BJ (cell line): ENCODE results near the gene AOC3. TPM values are rescaled to one million over a fixed set of nuclear protein-coding genes. Genes with fewer than 3 reads are reported as not detected.

Experiments used
- CTCF ChIA-PET: fragments of 350-600 bp; formaldehyde crosslinking; extraction: SDS; loops from one replicate; lab custom pipeline; 2021; ENCODE audit warnings: antibody characterized with exemption, inconsistent platforms; lab: Yijun Ruan, JAX
- POLR2A ChIA-PET: fragments of 300-600 bp; sonication (Branson Sonifier 250); formaldehyde crosslinking; extraction: SDS; loops from one replicate; lab custom pipeline; 2021; ENCODE audit warnings: antibody characterized with exemption; lab: Charles Lee
- DNase-seq: peaks from one replicate; pipeline ENCODE4 v3.0.0-alpha.2; 2011; ENCODE audit warnings: low read depth
- H3K27me3 ChIP-seq: 2 replicates; pipeline ENCODE4 v1.6.0; 2011; ENCODE audit warnings: low read length; ENCODE audit not compliant: control insufficient read depth, insufficient read depth
- H3K36me3 ChIP-seq: 2 replicates; pipeline ENCODE4 v1.5.1; 2011; ENCODE audit warnings: low read length; ENCODE audit not compliant: control insufficient read depth, insufficient read depth
- H3K4me3 ChIP-seq: 2 replicates; pipeline ENCODE4 v1.5.1; 2011; ENCODE audit warnings: low read depth, mild to moderate bottlenecking, control low read depth, low read length
- polyA plus RNA-seq: library from polyadenylated mRNA; depleted of rRNA; stranded (reverse); fragments of >200 nt; gene quantifications from 2 replicates; pipeline ENCODE4 v1.2.3, GENCODE V29; 2011
- TF ChIP-seq, protein P1 (sequence below): IDR thresholded peaks from 2 replicates; pipeline ENCODE4 v1.5.1; 2011; ENCODE audit warnings: low read depth, mild to moderate bottlenecking, control low read depth, inconsistent platforms, low read length, moderate library complexity; ENCODE audit not compliant: insufficient read depth

The AOC3 gene
- polyA plus RNA-seq, 1 experiment: 0.22 TPM

DNA sequence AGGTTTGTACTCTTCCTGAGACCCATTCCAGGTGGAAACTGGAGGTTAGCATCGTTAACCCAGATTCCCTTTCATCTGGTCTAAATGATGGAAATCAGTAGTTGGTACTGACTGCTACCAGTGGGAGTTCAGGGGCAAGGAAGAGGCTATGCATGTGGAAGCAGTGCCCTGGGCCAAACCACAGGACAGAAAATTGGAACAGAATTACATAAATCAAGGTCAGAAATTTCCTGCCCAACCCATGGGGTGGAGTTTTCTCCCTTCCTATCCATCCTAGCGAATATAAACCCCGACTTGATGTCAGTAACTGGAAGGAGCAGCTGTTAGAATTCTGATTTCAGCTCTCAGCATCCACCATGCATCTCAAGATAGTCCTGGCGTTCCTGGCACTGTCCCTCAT is 6.7 kb upstream of the AOC3 start, which contains the start of gene AOC2:
Gene AOC2 (plus strand): TSS at position 310 of the 400 bp plus-strand sequence. CDS start 47 bp downstream, at position 357.
- no peak for DNase-seq
- POLR2A ChIA-PET: no interaction called here
- CTCF ChIA-PET: interaction anchor here (0.6 to 7.9 kb wide), 21 partner anchors 9 to 471 kb away, joined by 3 to 62 read pairs (median 5); partner anchors contain the start of genes BECN1 and RPL27

DNA sequence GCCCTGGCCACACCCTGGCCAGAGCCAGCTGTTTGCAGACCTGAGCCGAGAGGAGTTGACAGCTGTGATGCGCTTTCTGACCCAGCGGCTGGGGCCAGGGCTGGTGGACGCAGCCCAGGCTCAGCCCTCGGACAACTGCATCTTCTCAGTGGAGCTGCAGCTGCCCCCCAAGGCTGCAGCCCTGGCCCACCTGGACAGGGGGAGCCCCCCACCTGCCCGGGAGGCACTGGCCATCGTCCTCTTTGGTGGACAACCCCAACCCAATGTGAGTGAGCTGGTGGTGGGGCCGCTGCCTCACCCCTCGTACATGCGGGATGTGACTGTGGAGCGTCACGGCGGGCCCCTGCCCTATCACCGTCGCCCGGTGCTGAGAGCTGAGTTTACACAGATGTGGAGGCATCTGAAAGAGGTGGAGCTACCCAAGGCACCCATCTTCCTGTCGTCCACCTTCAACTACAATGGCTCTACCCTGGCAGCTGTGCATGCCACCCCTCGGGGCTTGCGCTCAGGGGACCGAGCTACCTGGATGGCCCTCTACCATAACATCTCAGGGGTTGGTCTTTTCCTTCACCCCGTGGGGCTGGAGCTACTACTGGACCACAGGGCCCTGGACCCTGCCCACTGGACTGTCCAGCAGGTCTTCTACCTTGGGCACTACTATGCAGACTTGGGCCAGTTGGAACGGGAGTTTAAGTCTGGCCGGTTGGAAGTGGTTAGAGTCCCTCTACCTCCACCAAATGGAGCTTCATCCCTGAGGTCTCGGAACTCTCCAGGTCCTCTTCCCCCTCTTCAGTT is 6.0 kb upstream of the AOC3 start:
- DNase-seq: no peak
- Histone ChIP-seq H3K27me3 (no peaks in the 10 kb centered on the region; the same call in 1 of the 2 replicates), H3K36me3 (peaks cover 15% of the 10 kb centered on the region), H3K4me3 (no peak overlapping the region)
- CTCF ChIA-PET: interaction anchor here (0.9 to 7.9 kb wide), 7 partner anchors 10 to 97 kb away, joined by 3 to 62 read pairs (median 8); no protein-coding TSS in a partner anchor
- POLR2A ChIA-PET: no interaction called here
- TF ChIP-seq, protein P1, sequence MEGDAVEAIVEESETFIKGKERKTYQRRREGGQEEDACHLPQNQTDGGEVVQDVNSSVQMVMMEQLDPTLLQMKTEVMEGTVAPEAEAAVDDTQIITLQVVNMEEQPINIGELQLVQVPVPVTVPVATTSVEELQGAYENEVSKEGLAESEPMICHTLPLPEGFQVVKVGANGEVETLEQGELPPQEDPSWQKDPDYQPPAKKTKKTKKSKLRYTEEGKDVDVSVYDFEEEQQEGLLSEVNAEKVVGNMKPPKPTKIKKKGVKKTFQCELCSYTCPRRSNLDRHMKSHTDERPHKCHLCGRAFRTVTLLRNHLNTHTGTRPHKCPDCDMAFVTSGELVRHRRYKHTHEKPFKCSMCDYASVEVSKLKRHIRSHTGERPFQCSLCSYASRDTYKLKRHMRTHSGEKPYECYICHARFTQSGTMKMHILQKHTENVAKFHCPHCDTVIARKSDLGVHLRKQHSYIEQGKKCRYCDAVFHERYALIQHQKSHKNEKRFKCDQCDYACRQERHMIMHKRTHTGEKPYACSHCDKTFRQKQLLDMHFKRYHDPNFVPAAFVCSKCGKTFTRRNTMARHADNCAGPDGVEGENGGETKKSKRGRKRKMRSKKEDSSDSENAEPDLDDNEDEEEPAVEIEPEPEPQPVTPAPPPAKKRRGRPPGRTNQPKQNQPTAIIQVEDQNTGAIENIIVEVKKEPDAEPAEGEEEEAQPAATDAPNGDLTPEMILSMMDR: no peak

More for the DNA sequence above, 6.7 kb upstream of the AOC3 start, which contains the start of gene AOC2:
- Histone ChIP-seq H3K27me3 (no peaks in the 10 kb centered on the region), H3K36me3 (peaks cover 15% of the 10 kb centered on the region), H3K4me3 (no peak within 1 kb of the TSS)
- TF ChIP-seq, protein P1: no peak

DNA sequence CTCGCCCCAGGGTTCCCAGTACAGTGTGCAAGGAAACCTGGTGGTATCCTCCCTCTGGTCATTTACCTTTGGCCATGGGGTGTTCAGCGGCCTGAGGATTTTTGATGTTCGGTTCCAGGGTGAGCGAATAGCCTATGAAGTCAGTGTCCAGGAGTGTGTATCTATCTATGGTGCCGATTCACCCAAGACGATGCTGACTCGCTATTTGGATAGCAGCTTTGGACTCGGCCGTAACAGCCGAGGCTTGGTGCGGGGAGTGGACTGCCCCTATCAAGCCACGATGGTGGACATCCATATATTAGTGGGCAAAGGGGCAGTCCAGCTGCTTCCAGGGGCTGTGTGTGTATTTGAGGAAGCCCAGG is 5.5 kb upstream of the AOC3 start:
- ChIA-PET POLR2A (no interaction called here), CTCF (interaction anchor here (2.7 to 7.9 kb wide), 3 partner anchors 10 to 93 kb away, joined by 8 to 62 read pairs (median 61); no protein-coding TSS in a partner anchor)
- DNase-seq: no peak
- Histone ChIP-seq H3K4me3 (no peak overlapping the region), H3K36me3 (peaks cover 15% of the 10 kb centered on the region), H3K27me3 (no peaks in the 10 kb centered on the region; the same call in 1 of the 2 replicates)
- TF ChIP-seq, protein P1: no peak

GRCh38 chr17:42845918-42846593 is 4.9 kb upstream of the AOC3 start:
- DNase-seq: no peak

More at GRCh38 chr17:42845918-42846593, 4.9 kb upstream of the AOC3 start:
- ChIA-PET CTCF (interaction anchor here (5.3 to 7.9 kb wide), 2 partner anchors 83 to 92 kb away, joined by 61 to 62 read pairs; no protein-coding TSS in a partner anchor), POLR2A (interaction anchor here (0.5 kb wide), 1 partner anchor 11 kb away, joined by 4 read pairs; no protein-coding TSS in a partner anchor)
- Histone ChIP-seq H3K27me3 (no peaks in the 10 kb centered on the region; the same call in 1 of the 2 replicates), H3K36me3 (peaks cover 15% of the 10 kb centered on the region), H3K4me3 (no peak overlapping the region)
- TF ChIP-seq, protein P1: no peak
